Tibial artery (tissue), 4 donors: ENCODE results near the gene ADAM12.

Source experiments
- DNase-seq, 2 donors: peaks; one replicate each; pipeline ENCODE4 v3.0.0-alpha.2; 2019
- H3K27ac ChIP-seq, 2 donors: fragments of 200-600 bp; sonication (generic) in 1 of 2; 1 replicate in 1 of 2; 2 replicates in 1 of 2; pipeline ENCODE4 v1.5.1; 2018 to 2019; ENCODE audit warnings: mild to moderate bottlenecking in 1 of 2
- H3K27me3 ChIP-seq, 2 donors: fragments of 200-600 bp; sonication (generic) in 1 of 2; one replicate each; pipeline versions ENCODE4 v1.5.1 to v1.6.0; 2016 to 2019
- H3K36me3 ChIP-seq, 3 donors: fragments of 200-600 bp; sonication (generic) in 2 of 3; one replicate each; pipeline ENCODE4 v1.5.1; 2016 to 2019; ENCODE audit warnings: mild to moderate bottlenecking in 2 of 3
- H3K4me1 ChIP-seq, 4 donors: fragments of 200-600 bp; sonication (generic) in 2 of 4; 1 replicate in 3 of 4; 2 replicates in 1 of 4; pipeline ENCODE4 v1.5.1; 2016 to 2019
- H3K4me3 ChIP-seq, 2 donors: fragments of 200-600 bp; sonication (generic) in 1 of 2; 1 replicate in 1 of 2; 2 replicates in 1 of 2; pipeline ENCODE4 v1.5.1; 2018 to 2019; ENCODE audit warnings: mild to moderate bottlenecking in 2 of 2
- H3K9me3 ChIP-seq, 3 donors: fragments of 200-600 bp; sonication (generic) in 1 of 3; one replicate each; pipeline ENCODE4 v1.5.1; 2016 to 2019
- intact Hi-C: fragments of 100-400 bp; cut with DNase I; formaldehyde crosslinking; loops from one replicate; pipeline ENCODE4 v1.15.0; 2023; ENCODE audit warnings: low total_unique reads
- TF ChIP-seq, protein P1 (sequence below), 2 experiments: fragments of 200-600 bp in 1 of 2; fragments of 450-650 bp in 1 of 2; IDR thresholded peaks; one replicate each; pipeline ENCODE4 v1.5.1; 2017 to 2019; ENCODE audit warnings: antibody characterized with exemption in 2 of 2, mild to moderate bottlenecking in 1 of 2, moderate library complexity in 1 of 2

ADAM12 gene

DNA sequence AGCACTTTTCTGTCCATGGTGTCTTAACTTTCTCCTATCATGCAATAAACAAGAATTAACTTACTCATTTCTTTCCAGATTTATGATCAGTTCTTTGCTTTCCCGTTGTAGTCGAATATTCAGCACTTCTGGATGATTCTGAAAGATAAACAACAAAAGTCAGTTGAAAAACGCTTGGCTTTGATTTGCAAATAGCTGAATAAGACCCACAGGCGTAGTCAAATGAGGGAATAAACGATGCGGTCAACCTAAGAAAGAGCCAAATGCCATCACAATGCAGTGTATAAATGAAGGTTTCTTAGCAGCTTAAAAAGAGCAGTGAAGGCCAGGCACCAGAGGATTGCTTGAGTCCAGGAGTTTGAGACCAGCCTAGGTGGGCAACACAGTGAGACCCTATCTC lies 109.4 kb downstream of the ADAM12 start:
- no peaks in the 10 kb centered on the region for H3K9me3 ChIP-seq
- no peak for DNase-seq
- TF ChIP-seq, protein P1, sequence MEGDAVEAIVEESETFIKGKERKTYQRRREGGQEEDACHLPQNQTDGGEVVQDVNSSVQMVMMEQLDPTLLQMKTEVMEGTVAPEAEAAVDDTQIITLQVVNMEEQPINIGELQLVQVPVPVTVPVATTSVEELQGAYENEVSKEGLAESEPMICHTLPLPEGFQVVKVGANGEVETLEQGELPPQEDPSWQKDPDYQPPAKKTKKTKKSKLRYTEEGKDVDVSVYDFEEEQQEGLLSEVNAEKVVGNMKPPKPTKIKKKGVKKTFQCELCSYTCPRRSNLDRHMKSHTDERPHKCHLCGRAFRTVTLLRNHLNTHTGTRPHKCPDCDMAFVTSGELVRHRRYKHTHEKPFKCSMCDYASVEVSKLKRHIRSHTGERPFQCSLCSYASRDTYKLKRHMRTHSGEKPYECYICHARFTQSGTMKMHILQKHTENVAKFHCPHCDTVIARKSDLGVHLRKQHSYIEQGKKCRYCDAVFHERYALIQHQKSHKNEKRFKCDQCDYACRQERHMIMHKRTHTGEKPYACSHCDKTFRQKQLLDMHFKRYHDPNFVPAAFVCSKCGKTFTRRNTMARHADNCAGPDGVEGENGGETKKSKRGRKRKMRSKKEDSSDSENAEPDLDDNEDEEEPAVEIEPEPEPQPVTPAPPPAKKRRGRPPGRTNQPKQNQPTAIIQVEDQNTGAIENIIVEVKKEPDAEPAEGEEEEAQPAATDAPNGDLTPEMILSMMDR (IDR thresholded peaks at IDR 0.05): no peak
- intact Hi-C loops: no loop called here
- no peaks in the 10 kb centered on the region for H3K4me1 ChIP-seq
- no peak overlapping the region for H3K4me3 ChIP-seq
- no peaks in the 10 kb centered on the region for H3K36me3 ChIP-seq
- no peaks in the 10 kb centered on the region for H3K27me3 ChIP-seq
- no peak overlapping the region for H3K27ac ChIP-seq

GRCh38 chr10:126277181-126277580 lies 111.1 kb downstream of the ADAM12 start:
- Histone ChIP-seq H3K27me3 (no peaks in the 10 kb centered on the region), H3K27ac (no peak overlapping the region), H3K4me1 (no peaks in the 10 kb centered on the region), H3K4me3 (no peak overlapping the region), H3K9me3 (no peaks in the 10 kb centered on the region), H3K36me3 (no peaks in the 10 kb centered on the region)
- no peak for DNase-seq
- TF ChIP-seq, protein P1 (IDR thresholded peaks at IDR 0.05): no peak
- intact Hi-C loops: no loop called here

DNA sequence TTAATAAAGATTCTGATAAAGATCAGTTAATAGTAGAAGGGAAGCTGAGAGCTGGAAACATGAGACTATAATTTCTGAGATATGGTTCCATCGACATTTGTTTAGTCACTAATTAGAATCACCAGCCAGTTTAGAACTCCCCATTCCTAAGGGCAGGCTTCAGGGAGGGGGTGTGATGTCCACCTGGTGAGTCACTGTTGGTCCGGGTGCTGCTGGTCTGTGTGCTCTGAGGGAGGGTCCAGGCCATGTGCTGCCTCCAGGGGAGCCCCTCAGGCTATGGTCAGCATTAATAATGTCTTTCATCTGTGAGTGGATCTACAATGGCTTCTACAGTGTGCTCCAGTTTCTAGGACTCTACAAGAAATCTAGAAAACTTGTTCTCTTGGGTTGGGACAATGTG lies 115.8 kb downstream of the ADAM12 start:
- Histone ChIP-seq H3K36me3 (no peaks in the 10 kb centered on the region), H3K27me3 (no peaks in the 10 kb centered on the region), H3K4me1 (no peaks in the 10 kb centered on the region), H3K9me3 (no peaks in the 10 kb centered on the region), H3K27ac (no peak overlapping the region), H3K4me3 (no peak overlapping the region)
- no peak for DNase-seq
- TF ChIP-seq, protein P1 (IDR thresholded peaks at IDR 0.05): no peak
- intact Hi-C loops: no loop called here

- DNase-seq: no peak
- intact Hi-C loops: no loop called here
- TF ChIP-seq, protein P1 (IDR thresholded peaks at IDR 0.05): no peak
- H3K27ac ChIP-seq: no peak overlapping the region
- H3K4me3 ChIP-seq: no peak overlapping the region
- no peaks in the 10 kb centered on the region for H3K27me3 ChIP-seq
- no peaks in the 10 kb centered on the region for H3K9me3 ChIP-seq
- no peaks in the 10 kb centered on the region for H3K4me1 ChIP-seq
- H3K36me3 ChIP-seq: no peaks in the 10 kb centered on the region
Observed at GRCh38 chr10:126270111-126270510, 118.2 kb downstream of the ADAM12 start.

DNA sequence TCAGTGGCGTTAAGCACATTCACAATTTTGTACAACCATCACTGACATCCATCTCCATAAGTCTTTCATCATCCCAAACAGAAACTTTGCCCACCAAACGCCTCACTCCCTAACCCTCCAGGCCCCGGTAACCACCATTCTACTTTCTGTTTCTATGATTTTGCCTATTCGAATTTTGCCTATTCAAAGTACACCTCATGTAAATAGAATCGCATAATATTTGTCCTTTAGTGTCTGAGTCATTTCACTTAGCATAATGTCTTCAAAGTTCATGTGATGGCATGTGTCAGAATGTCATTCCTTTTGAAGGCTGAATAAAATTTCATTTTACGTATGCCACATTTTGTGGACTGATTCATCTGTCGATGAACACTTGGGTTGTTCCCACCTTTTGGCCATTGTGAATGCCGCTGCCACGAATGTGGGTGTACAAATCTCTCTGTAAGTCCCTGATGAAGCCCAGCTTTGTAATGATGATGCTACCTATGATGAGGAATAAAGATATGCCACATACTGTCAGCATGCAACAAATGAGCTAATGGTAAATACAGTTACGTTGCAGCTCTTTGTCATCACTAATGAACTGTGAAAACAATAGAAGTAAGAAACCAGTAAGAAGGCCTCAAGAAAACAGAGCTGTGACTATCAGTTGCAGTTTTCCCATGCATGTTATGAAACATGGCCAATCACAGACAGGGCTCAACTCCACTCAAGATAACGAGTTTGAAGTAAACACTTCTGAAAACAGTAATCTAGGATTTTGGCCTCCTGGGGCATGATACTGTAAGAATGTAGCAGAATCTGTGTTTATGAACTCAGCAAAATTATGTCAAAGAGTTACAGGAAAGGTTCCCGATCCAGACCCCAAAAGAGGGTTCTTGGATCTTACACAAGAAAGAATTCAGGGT lies 120.0 kb downstream of the ADAM12 start:
- no peak for DNase-seq
- no peaks in the 10 kb centered on the region for H3K36me3 ChIP-seq
- intact Hi-C loops: no loop called here
- TF ChIP-seq, protein P1 (IDR thresholded peaks at IDR 0.05): no peak
- no peak overlapping the region for H3K27ac ChIP-seq
- H3K4me1 ChIP-seq: no peaks in the 10 kb centered on the region
- no peak overlapping the region for H3K4me3 ChIP-seq
- no peaks in the 10 kb centered on the region for H3K9me3 ChIP-seq
- no peaks in the 10 kb centered on the region for H3K27me3 ChIP-seq
